Hippocampal formation (tissue), 2 donors: ENCODE results near the gene BRD3OS.
A peak's percentile ranks its signal among the peaks of the same experiment; 100 is the strongest.

Source experiments
- DNase-seq, 2 donors: peaks; one replicate each; lab custom pipeline; 2025; lab: John Stamatoyannopoulos, UW

BRD3OS gene

GRCh38 chr9:134024828-134025605 lies at the start of gene BRD3OS:
Gene BRD3OS, plus strand, starts transcription at chr9:134025481. Its CDS starts 1,267 bp downstream, at chr9:134026748.
- peak; percentile 99 to 100 for DNase-seq

- no peak for DNase-seq
These were observed 49.8 kb upstream of the BRD3OS start for GRCh38 chr9:133975511-133975910.

- DNase-seq = no peak
These were observed 49.0 kb upstream of the BRD3OS start for GRCh38 chr9:133976191-133976861.

GRCh38 chr9:133976887-133977286 lies 48.4 kb upstream of the BRD3OS start:
- DNase-seq = no peak

- DNase-seq = no peak
These were observed 47.7 kb upstream of the BRD3OS start for GRCh38 chr9:133977421-133978201.

- no peak for DNase-seq
These were observed 46.9 kb upstream of the BRD3OS start for GRCh38 chr9:133978226-133978898.

DNA sequence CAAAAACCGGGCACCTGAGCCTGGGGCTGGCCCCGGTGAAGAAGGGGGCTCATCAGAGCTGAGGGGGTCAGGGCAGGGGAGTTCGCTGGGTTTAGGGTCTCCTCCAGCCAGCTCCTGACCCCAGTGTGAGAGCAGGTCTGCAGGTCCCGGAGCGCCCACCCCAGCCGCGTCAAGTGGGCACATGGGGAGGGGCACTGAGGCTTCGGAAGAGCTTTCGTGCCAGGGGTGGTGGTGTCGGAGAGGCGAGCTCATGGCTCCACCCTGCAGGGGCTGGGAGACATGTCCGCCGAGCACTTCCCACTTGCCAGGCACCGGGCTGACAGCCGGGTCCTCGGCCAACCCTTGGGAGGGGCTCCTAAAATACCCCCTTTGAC lies 46.4 kb upstream of the BRD3OS start:
- no peak for DNase-seq

- no peak for DNase-seq
These were observed 45.9 kb upstream of the BRD3OS start for GRCh38 chr9:133979273-133979920.

- no peak for DNase-seq
These were observed 45.1 kb upstream of the BRD3OS start for GRCh38 chr9:133979921-133980863.

- DNase-seq = no peak
These were observed 44.3 kb upstream of the BRD3OS start for GRCh38 chr9:133980864-133981588.

GRCh38 chr9:133981589-133981957 lies 43.7 kb upstream of the BRD3OS start:
- DNase-seq = no peak

GRCh38 chr9:133981958-133982681 lies 43.2 kb upstream of the BRD3OS start:
- no peak for DNase-seq

- no peak for DNase-seq
These were observed 42.1 kb upstream of the BRD3OS start for GRCh38 chr9:133982971-133983720.

GRCh38 chr9:133986061-133986460 lies 39.2 kb upstream of the BRD3OS start:
- DNase-seq = no peak

DNA sequence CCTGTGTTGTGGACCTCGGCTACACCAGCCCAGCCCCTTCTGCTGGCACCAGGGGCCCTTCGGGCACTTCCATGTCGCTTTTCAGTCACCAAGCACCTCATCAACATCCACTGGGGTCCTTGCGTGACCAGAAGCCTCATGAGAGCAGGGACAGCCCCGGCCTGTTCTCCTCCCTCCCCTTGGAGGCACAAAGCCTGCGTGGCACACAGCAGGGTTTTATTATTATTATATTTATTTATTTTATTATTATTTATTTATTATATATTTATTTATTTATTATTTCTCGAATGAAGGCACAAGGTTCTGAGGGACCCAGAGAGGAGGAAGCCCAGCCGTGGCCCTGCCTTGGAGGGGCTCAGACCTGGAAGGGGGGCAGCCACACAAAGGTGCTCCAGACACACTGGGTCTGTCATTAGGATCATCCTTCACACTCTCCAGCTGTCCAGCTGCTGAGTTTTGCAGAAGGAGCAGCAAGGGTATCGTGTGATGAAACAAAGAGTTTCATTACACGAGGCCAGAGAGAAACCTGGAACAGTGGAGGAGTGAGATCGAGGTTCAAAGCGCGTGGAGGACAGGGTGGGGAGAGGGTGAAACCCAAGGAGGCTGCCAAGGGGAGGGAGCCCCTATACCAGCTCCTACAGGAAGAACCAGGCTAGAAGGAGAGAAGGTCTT lies 38.4 kb upstream of the BRD3OS start:
- DNase-seq = no peak

DNA sequence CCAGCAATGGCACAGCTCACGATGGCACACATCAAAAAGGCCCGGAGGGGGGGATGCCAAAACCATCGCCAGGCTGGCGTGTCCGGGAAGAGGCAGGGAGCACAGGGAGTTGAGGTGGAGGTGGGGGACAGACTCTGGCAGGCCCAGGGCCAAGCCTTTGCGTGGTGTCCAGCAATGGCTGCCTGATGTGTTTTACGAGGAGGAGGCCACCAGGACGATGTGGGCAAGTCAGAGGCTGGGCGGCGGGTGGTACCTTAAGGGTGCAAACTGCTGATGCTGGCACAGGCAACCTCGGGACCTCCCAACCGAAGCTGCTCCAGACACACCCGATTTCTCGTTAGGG lies 37.9 kb upstream of the BRD3OS start:
- DNase-seq = no peak

DNA sequence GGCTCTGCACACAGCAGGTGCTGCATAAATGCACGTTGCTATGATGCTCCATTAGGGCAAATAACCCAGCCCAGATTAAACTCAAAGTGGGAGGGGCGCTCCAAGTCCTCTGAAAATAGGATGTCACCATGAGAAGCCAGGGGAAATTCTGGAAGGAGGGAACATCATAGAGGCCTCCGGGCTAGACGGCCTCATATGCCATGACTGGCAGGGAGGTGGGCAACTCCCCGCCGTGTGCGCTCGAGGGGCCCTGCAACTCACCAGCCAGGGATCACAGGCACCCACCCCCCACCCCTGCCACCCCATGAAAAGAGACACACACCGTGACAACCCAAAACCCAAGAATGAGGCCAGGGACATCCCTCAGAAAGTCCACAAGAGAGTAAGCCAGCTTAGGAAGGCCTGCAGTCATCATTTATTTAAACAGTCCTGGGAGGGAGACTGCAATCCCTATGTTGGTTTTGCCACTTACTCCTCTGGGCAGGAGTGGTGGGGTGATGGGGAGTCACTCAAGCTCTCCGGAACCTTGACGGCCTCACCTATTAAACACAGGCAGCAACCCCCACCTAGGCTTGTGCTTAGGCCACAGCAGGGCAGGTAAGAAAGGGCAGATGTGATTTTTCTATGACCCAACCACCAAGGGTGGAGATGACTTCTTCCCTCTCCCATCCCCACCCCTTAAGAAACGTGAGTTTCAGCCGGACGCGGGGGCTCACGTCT lies 37.2 kb upstream of the BRD3OS start:
- no peak for DNase-seq
